Measurements from ENCODE around the gene ERP27.

- no peak for TF ChIP-seq CTCF (IDR thresholded peaks at IDR 0.05)
- no peak for TF ChIP-seq POLR2A (IDR thresholded peaks at IDR 0.05)
- no peak for TF ChIP-seq POLR2AphosphoS5 (IDR thresholded peaks at IDR 0.05)
- no peak for TF ChIP-seq EP300 (IDR thresholded peaks at IDR 0.05)
These were observed 6.4 kb downstream of the ERP27 start for GRCh38 chr12:14931791-14932560.
